Panc1 (cell line): ENCODE measurements around the gene OR5A2. TPM values are rescaled to one million over a fixed set of nuclear protein-coding genes. Genes with fewer than 3 reads are reported as not detected.
"Not testable (repeated sequence)": the region's sequence is repeated elsewhere in the genome, so short reads cannot be mapped to it uniquely, and the experiment has no call there.

ENCODE experiments used
- ATAC-seq: fragments of 200-7000 bp; cut with Tn5 transposase; 2 replicates; pipeline ENCODE4 v1.9.1; 2020; ENCODE audit warnings: mild to moderate bottlenecking, moderate library complexity
- BruUV-seq: library from RNA; stranded (reverse); fragments of 400-500 nt; replicated peaks from 2 replicates; lab custom pipeline; 2021; lab: Mats Ljungman, UMichigan
- CTCF ChIA-PET: fragments of 300-600 bp; sonication (Branson Sonifier 250); formaldehyde crosslinking; loops from one replicate; lab custom pipeline; 2022; ENCODE audit warnings: antibody characterized with exemption; lab: Charles Lee
- POLR2A ChIA-PET: fragments of 300-600 bp; sonication (Branson Sonifier 250); formaldehyde crosslinking; loops from one replicate; lab custom pipeline; 2022; ENCODE audit warnings: antibody characterized with exemption; lab: Charles Lee
- DNase-seq: peaks from one replicate; pipeline ENCODE4 v3.0.0-alpha.2; 2010; ENCODE audit warnings: low read depth, low spot score
- H3K27ac ChIP-seq: 2 replicates; pipeline ENCODE4 v1.5.1; 2011; ENCODE audit warnings: mild to moderate bottlenecking, low read length, inconsistent platforms
- H3K27me3 ChIP-seq: fragments of 200-500 bp; sonication (Bioruptor generic); 2 replicates; pipeline ENCODE4 v1.6.0; 2014; ENCODE audit warnings: low read length, inconsistent platforms; ENCODE audit not compliant: control insufficient read depth, insufficient read depth
- H3K36me3 ChIP-seq: fragments of 200-500 bp; sonication (Bioruptor generic); 2 replicates; pipeline ENCODE4 v1.5.1; 2014; ENCODE audit warnings: inconsistent platforms, mild to moderate bottlenecking, low read length, moderate library complexity; ENCODE audit not compliant: control insufficient read depth, insufficient read depth
- H3K4me1 ChIP-seq: 2 replicates; pipeline ENCODE4 v1.5.1; 2011; ENCODE audit warnings: inconsistent platforms, mild to moderate bottlenecking, low read length, moderate library complexity; ENCODE audit not compliant: control insufficient read depth, insufficient read depth
- H3K4me3 ChIP-seq, 2 experiments: 2 replicates each; pipeline ENCODE4 v1.5.1; 2011 to 2012; ENCODE audit warnings: low read depth in 2 of 2, low read length in 2 of 2, mild to moderate bottlenecking in 2 of 2, inconsistent platforms in 1 of 2, moderate library complexity in 1 of 2
- H3K9me3 ChIP-seq: fragments of 200-500 bp; sonication (Bioruptor generic); 2 replicates; pipeline ENCODE4 v1.5.1; 2014; ENCODE audit warnings: low read depth, mild to moderate bottlenecking, inconsistent platforms, low read length, moderate library complexity; ENCODE audit not compliant: control insufficient read depth, insufficient read depth
- CTCF ChIP-seq: fragments of 450-650 bp; IDR thresholded peaks from 2 replicates; pipeline ENCODE4 v1.5.1; 2017; ENCODE audit warnings: mild to moderate bottlenecking
- POLR2AphosphoS5 ChIP-seq: IDR thresholded peaks from 2 replicates; pipeline ENCODE4 v1.6.1; 2012; ENCODE audit warnings: mild to moderate bottlenecking, low read depth, low read length, moderate library complexity
- REST ChIP-seq, 2 experiments: IDR thresholded peaks; 2 replicates each; pipeline ENCODE4 v1.6.1; 2011 to 2012; ENCODE audit warnings: low read depth in 2 of 2, control low read depth in 1 of 2, low read length in 1 of 2, mild to moderate bottlenecking in 1 of 2, moderate library complexity in 1 of 2; ENCODE audit not compliant: insufficient read depth in 1 of 2
- SIN3A ChIP-seq: IDR thresholded peaks from 2 replicates; pipeline ENCODE4 v1.6.1; 2012; ENCODE audit warnings: low read depth, mild to moderate bottlenecking, low read length, moderate library complexity, borderline replicate concordance; ENCODE audit not compliant: insufficient read depth
- TCF7L2 ChIP-seq: IDR thresholded peaks from 2 replicates; pipeline ENCODE4 v1.6.1; 2011; ENCODE audit warnings: mild to moderate bottlenecking, low read depth, low read length, inconsistent platforms
- in situ Hi-C: cut with HindIII; loops from 2 replicates; pipeline ENCODE4 v1.10.0; 2016; ENCODE audit warnings: low sequenced_read_pairs, low pct_unique_long_range_greater_than_20kb
- intact Hi-C: fragments of 100-400 bp; cut with micrococcal nuclease; formaldehyde crosslinking; loops from one replicate; pipeline ENCODE4 v1.10.0; 2022; ENCODE audit not compliant: unreplicated experiment
- total RNA-seq: library from RNA; stranded (reverse); gene quantifications from one replicate; pipeline ENCODE4 v1.2.1, GENCODE V29; 2021; ENCODE audit not compliant: unreplicated experiment

OR5A2 gene
- total RNA-seq, 1 experiment from 2014 or later, result not detected

GRCh38 chr11:59380263-59381059 is 45.8 kb downstream of the OR5A2 start:
- CTCF ChIA-PET, result no interaction called here

GRCh38 chr11:59372324-59372723 is 53.9 kb downstream of the OR5A2 start:
- H3K36me3 ChIP-seq, DNase-seq, H3K27ac ChIP-seq, intact Hi-C loops, in situ Hi-C loops, H3K4me3 ChIP-seq, CTCF ChIA-PET, BruUV-seq, H3K27me3 ChIP-seq, ATAC-seq, H3K9me3 ChIP-seq, POLR2A ChIA-PET, H3K4me1 ChIP-seq: not testable (repeated sequence)

More at GRCh38 chr11:59380263-59381059, 45.8 kb downstream of the OR5A2 start:
- ATAC-seq (no peak), DNase-seq (no peak)
- H3K9me3 ChIP-seq, result no peaks in the 10 kb centered on the region
- no peaks in the 10 kb centered on the region for H3K27me3 ChIP-seq
- TF ChIP-seq CTCF (no peak), POLR2AphosphoS5 (no peak), SIN3A (no peak), REST (IDR thresholded peaks at IDR 0.05; ENCODE audit: insufficient read depth in 1 of 2, low read depth in 2 of 2, low read length in 1 of 2) (no peak), TCF7L2 (no peak)
- no peak overlapping the region for H3K4me3 ChIP-seq
- no peaks in the 10 kb centered on the region for H3K4me1 ChIP-seq
- no peaks in the 10 kb centered on the region for H3K36me3 ChIP-seq
- no TSS peak for BruUV-seq
- intact Hi-C loops (no loop called here), in situ Hi-C loops (no loop called here)
- POLR2A ChIA-PET, result interaction anchor here (0.7 kb wide), 1 partner anchor 1677 kb away, joined by 4 read pairs; no protein-coding TSS in a partner anchor
- H3K27ac ChIP-seq, result no peak overlapping the region
